SK-N-MC (cell line): ENCODE results near the gene VMO1.

Experiments used
- EZH2 ChIP-seq: fragments of 200-600 bp; sonication (generic); IDR thresholded peaks from one replicate; pipeline ENCODE4 v1.6.1; 2017; ENCODE audit warnings: antibody characterized with exemption
- POLR2AphosphoS5 ChIP-seq: IDR thresholded peaks from 2 replicates; pipeline ENCODE4 v1.6.1; 2012; ENCODE audit warnings: mild to moderate bottlenecking, low read depth, low read length, borderline replicate concordance

DNA sequence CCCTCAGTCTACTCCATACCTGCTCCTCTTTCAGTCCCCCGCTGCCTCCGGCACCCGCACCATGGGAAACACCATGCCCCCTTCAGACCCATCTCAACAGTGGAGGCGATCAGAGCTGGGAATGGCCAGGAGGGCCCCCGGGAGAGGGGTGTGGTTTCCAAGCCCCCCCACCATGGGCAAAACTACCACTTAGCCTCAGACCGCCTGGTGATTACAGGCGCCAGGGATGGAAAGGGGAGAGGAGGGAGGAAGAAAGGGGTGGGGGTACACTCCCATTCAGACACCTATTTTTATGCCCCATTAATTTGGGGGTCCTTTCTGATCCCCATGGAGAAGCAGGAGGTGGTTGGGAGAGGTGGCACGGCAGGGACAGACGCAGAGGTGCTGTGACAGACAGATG, 16.1 kb upstream of the VMO1 start, which contains the start of gene C17orf114:
- TF ChIP-seq EZH2 = no peak
- no peak for TF ChIP-seq POLR2AphosphoS5
